GM12891 (cell line): ENCODE results near the gene SPANXC. TPM values are rescaled to one million over a fixed set of nuclear protein-coding genes. Genes with fewer than 3 reads are reported as not detected.
"Not testable (repeated sequence)": the region's sequence is repeated elsewhere in the genome, so short reads cannot be mapped to it uniquely, and the experiment has no call there.

Experiments
- DNase-seq: peaks from one replicate; pipeline ENCODE4 v3.0.0; 2011; ENCODE audit warnings: low spot score; ENCODE audit not compliant: insufficient read length
- FAIRE-seq: peaks from 2 replicates; lab custom pipeline; 2011; peaks lifted over from hg19 to GRCh38; lab: Jason Lieb, UNC
- PAX5 ChIP-seq: IDR thresholded peaks from 2 replicates; pipeline ENCODE4 v1.6.1; 2011; ENCODE audit warnings: low read length, moderate library complexity, mild to moderate bottlenecking; ENCODE audit not compliant: insufficient read depth, severe bottlenecking
- POLR2A ChIP-seq: IDR thresholded peaks from 2 replicates; pipeline ENCODE4 v1.6.1; 2011; ENCODE audit warnings: low read depth, low read length, control low read depth
- POLR2AphosphoS5 ChIP-seq: IDR thresholded peaks from 2 replicates; pipeline ENCODE4 v1.6.1; 2011; ENCODE audit warnings: low read depth, low read length, control low read depth
- POU2F2 ChIP-seq: IDR thresholded peaks from 2 replicates; pipeline ENCODE4 v1.6.1; 2011; ENCODE audit warnings: low read depth, mild to moderate bottlenecking, control low read depth, low read length, moderate library complexity
- SPI1 ChIP-seq: IDR thresholded peaks from 2 replicates; pipeline ENCODE4 v1.6.1; 2011; ENCODE audit warnings: low read depth, low read length, control low read depth
- TAF1 ChIP-seq: IDR thresholded peaks from 2 replicates; pipeline ENCODE4 v1.6.1; 2011; ENCODE audit warnings: low read depth, low read length, control low read depth
- polyA plus RNA-seq: library from polyadenylated mRNA; unstranded; fragments of >200 nt; gene quantifications from one replicate; pipeline ENCODE4 v1.2.1, GENCODE V29; 2012; ENCODE audit warnings: low read depth, missing spikeins, inconsistent platforms; ENCODE audit not compliant: missing spikeins

Gene SPANXC
- not detected for polyA plus RNA-seq

DNA sequence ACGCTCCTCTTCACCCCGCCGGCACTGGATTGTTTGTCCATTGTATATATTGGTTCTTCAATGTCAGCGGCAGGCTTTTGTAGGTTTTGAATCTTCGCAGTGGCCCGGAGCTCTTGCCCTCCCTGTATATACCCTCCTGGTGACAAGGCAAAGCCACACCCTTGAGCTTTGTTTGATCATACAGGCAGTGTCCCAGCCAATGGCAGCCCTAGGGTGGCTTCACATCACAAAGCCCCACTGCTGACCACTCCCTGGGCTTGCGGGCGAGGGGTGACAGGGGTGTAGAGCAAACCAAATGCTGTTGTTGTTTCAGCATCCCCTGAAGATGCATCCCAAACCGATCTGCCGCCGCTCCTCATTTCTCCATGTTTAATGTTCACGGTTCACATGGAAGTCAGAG, at the start of gene SPANXC:
Gene SPANXC (minus strand): TSS at position 101 of the 400 bp plus-strand sequence. CDS start 60 bp downstream, at position 41.
- not testable (repeated sequence) for DNase-seq, FAIRE-seq

DNA sequence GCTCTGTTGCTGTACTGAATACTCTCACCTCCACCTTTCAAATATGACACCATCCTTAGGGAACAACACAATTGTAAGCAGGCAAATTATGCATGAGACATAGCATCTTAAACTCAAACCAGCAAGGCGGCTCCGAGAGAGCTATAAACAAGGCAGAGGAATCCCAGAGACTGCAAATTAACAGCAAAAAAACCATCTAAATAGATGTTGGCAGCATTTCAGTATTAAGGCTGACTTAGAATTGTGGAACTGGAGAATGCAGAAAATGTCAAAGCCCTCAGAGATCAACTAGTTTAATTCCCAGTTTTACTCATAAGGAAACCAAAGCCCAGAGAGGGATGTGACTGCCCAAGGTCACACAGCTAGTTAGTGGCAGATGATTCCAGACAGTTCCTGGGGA, 37.2 kb upstream of the SPANXC start:
- DNase-seq, result no peak
- FAIRE-seq, result no peak
- TF ChIP-seq POLR2A (no peak), SPI1 (no peak), POU2F2 (no peak), POLR2AphosphoS5 (no peak), PAX5 (no peak), TAF1 (no peak)

DNA sequence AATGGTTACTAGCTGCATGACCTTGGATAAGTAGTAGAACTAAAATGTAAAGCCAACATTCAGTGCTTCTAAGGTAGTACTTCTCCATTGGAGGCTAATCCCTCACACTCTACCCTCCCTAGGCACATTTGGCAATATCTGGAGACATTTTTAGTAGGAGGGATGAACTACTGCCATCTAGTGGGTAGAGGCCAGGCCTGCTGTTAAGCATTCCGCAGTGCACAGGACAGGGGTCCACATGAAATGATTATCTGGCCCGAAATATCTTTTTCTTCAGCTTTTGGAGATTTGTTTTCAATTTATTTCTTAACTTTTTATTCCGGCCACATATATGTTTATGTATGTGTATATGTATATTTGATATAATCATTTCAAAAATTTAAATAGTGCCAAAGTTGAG, 36.0 kb upstream of the SPANXC start:
- FAIRE-seq (no peak), DNase-seq (no peak)
- TF ChIP-seq POLR2A, result no peak
- TF ChIP-seq TAF1, result no peak
- no peak for TF ChIP-seq SPI1
- TF ChIP-seq PAX5, result no peak
- TF ChIP-seq POU2F2, result no peak
- TF ChIP-seq POLR2AphosphoS5, result no peak

GRCh38 chrX:141258080-141258479, 15.8 kb upstream of the SPANXC start:
- TF ChIP-seq SPI1, result no peak
- no peak for TF ChIP-seq TAF1
- TF ChIP-seq POLR2AphosphoS5, result no peak
- TF ChIP-seq POLR2A, result no peak
- no peak for TF ChIP-seq POU2F2
- TF ChIP-seq PAX5, result no peak
- FAIRE-seq (no peak), DNase-seq (no peak)

DNA sequence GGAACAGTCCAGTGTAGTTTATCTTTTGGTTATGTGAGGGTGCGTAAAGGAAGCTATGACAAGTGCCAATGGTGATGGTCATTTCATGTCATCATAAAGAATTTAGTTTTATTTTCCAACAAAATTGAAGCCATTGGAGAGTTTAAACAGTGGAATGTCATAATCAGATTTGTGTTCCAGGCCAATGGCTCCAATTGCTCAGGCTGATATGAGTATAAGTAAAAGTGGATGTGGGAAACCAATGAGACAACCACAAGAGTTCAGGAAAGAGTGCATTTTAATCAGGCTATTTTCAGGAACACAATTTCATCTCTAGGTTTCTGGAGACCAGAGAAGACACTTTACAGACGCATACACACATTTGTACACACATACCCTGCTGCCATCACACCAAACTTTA, 20.7 kb downstream of the SPANXC start:
- TF ChIP-seq POU2F2 (no peak), PAX5 (no peak)
- no peak for FAIRE-seq
- no peak for DNase-seq

- DNase-seq (no peak), FAIRE-seq (no peak)
- TF ChIP-seq POLR2AphosphoS5 (no peak), POU2F2 (no peak), PAX5 (no peak), TAF1 (no peak), SPI1 (no peak), POLR2A (no peak)
Measured at GRCh38 chrX:141220342-141221008, 21.8 kb downstream of the SPANXC start.

DNA sequence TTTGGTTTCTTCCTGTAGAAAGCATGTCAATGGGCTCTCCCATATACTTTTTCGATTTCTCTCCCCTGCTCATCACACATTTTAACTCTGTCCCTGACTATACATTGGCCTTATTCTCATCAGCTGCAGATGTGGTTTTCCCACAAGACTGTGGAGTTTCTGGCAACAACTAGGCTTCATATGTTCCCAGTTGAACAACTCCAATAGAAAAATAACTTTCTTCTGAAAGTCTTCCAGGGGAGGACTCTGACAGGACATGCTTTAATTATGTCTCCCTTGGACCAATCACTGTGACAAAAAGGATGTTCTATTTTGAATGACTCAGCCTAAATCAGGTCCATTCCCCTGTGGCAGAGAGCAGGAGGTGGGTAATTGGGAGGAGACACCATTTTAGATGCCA, 28.1 kb downstream of the SPANXC start:
- no peak for DNase-seq
- no peak for TF ChIP-seq POLR2A
- no peak for TF ChIP-seq PAX5
- TF ChIP-seq POLR2AphosphoS5, result no peak
- no peak for TF ChIP-seq POU2F2
- TF ChIP-seq TAF1, result no peak
- TF ChIP-seq SPI1, result no peak
- FAIRE-seq, result no peak

- no peak for FAIRE-seq
- DNase-seq, result no peak
- TF ChIP-seq PAX5 (no peak), TAF1 (no peak), POLR2AphosphoS5 (no peak), POLR2A (no peak), POU2F2 (no peak), SPI1 (no peak)
Measured at GRCh38 chrX:141201962-141202361, 40.4 kb downstream of the SPANXC start.
